Activated T-helper 1 cell treated with anti-CD3 and anti-CD28 coated beads, Interleukin-12 subunit alpha, Interleukin-12 subunit beta, Interleukin-2, Interleukin-4 antibody, amounts not matched to agents 30 ng/mL and 10 ng/mL and 1 ng/mL, durations not matched to agents 14 hours and 24 hours and 36 hours (primary cell): Measurements from ENCODE around the gene RDH8. TPM values are rescaled to one million over a fixed set of nuclear protein-coding genes. Genes with fewer than 3 reads are reported as not detected.

Source experiments
- DNase-seq: peaks from one replicate; pipeline ENCODE4 v3.0.0; 2021; ENCODE audit warnings: low spot score
- H3K27ac Mint-ChIP-seq: one replicate; pipeline ENCODE4 v1.8.0; 2021; ENCODE audit warnings: mild to moderate bottlenecking, mixed read lengths
- H3K27me3 Mint-ChIP-seq: one replicate; pipeline ENCODE4 v1.8.0; 2022; ENCODE audit warnings: mild to moderate bottlenecking, moderate library complexity, mixed read lengths; ENCODE audit not compliant: insufficient read depth
- H3K36me3 Mint-ChIP-seq: one replicate; pipeline ENCODE4 v1.8.0; 2021; ENCODE audit warnings: low read depth, mixed read lengths
- H3K4me1 Mint-ChIP-seq: one replicate; pipeline ENCODE4 v1.8.0; 2021; ENCODE audit warnings: low read depth, mixed read lengths
- H3K4me3 Mint-ChIP-seq: one replicate; pipeline ENCODE4 v1.8.0; 2021; ENCODE audit warnings: mild to moderate bottlenecking, moderate library complexity, mixed read lengths
- H3K9me3 Mint-ChIP-seq: one replicate; pipeline ENCODE4 v1.8.0; 2021; ENCODE audit warnings: mixed read lengths
- intact Hi-C: fragments of 100-400 bp; cut with micrococcal nuclease; formaldehyde crosslinking; loops from one replicate; pipeline ENCODE4 v1.15.1; 2024
- total RNA-seq: library from RNA; stranded (reverse); gene quantifications from 2 replicates; pipeline ENCODE4 v1.2.3, GENCODE V29; 2022

RDH8 gene
- not detected in 2 replicates for total RNA-seq

- Mint-ChIP-seq H3K4me3 (no peak within 1 kb of the TSS), H3K4me1 (peaks cover 12% of the 10 kb centered on the region), H3K9me3 (no peaks in the 10 kb centered on the region), H3K27me3 (peaks cover 36% of the 10 kb centered on the region), H3K36me3 (no peaks in the 10 kb centered on the region), H3K27ac (no peak within 1 kb of the TSS)
- intact Hi-C loops: no loop called here
- DNase-seq: no peak
Observed at GRCh38 chr19:10013316-10013715, at the start of gene RDH8. Gene RDH8 (plus strand): TSS chr19:10013483. CDS start chr19:10013498, 15 bp downstream.

GRCh38 chr19:9966024-9966423 lies 47.3 kb upstream of the RDH8 start:
- Mint-ChIP-seq H3K27me3 (peaks cover 15% of the 10 kb centered on the region), H3K36me3 (no peaks in the 10 kb centered on the region), H3K4me1 (no peaks in the 10 kb centered on the region), H3K4me3 (no peak overlapping the region), H3K27ac (no peak overlapping the region), H3K9me3 (no peaks in the 10 kb centered on the region)
- DNase-seq: no peak
- intact Hi-C loops: no loop called here

GRCh38 chr19:9966448-9966847 lies 46.8 kb upstream of the RDH8 start:
- Mint-ChIP-seq H3K36me3 (no peaks in the 10 kb centered on the region), H3K4me1 (no peaks in the 10 kb centered on the region)

GRCh38 chr19:9967326-9967725 lies 46.0 kb upstream of the RDH8 start:
- intact Hi-C loops: no loop called here
- H3K4me3 Mint-ChIP-seq: no peak overlapping the region
- H3K27ac Mint-ChIP-seq: no peak overlapping the region
- H3K36me3 Mint-ChIP-seq: no peaks in the 10 kb centered on the region
- H3K27me3 Mint-ChIP-seq: peaks cover 15% of the 10 kb centered on the region
- H3K4me1 Mint-ChIP-seq: no peaks in the 10 kb centered on the region
- DNase-seq: no peak
- no peaks in the 10 kb centered on the region for H3K9me3 Mint-ChIP-seq

More at GRCh38 chr19:9966448-9966847, 46.8 kb upstream of the RDH8 start:
- no peak overlapping the region for H3K27ac Mint-ChIP-seq
- DNase-seq: no peak
- H3K9me3 Mint-ChIP-seq: no peaks in the 10 kb centered on the region
- H3K4me3 Mint-ChIP-seq: no peak overlapping the region
- H3K27me3 Mint-ChIP-seq: peaks cover 15% of the 10 kb centered on the region
- intact Hi-C loops: no loop called here

GRCh38 chr19:9968820-9969687 lies 44.2 kb upstream of the RDH8 start:
- intact Hi-C loops: no loop called here
- Mint-ChIP-seq H3K4me3 (no peak overlapping the region), H3K36me3 (no peaks in the 10 kb centered on the region), H3K9me3 (no peaks in the 10 kb centered on the region), H3K4me1 (no peaks in the 10 kb centered on the region), H3K27ac (no peak overlapping the region), H3K27me3 (peaks cover 15% of the 10 kb centered on the region)
- DNase-seq: no peak

- no peaks in the 10 kb centered on the region for H3K4me1 Mint-ChIP-seq
- no peaks in the 10 kb centered on the region for H3K36me3 Mint-ChIP-seq
- H3K4me3 Mint-ChIP-seq: no peak overlapping the region
- H3K9me3 Mint-ChIP-seq: no peaks in the 10 kb centered on the region
- H3K27me3 Mint-ChIP-seq: peaks cover 15% of the 10 kb centered on the region
- no peak for DNase-seq
- no peak overlapping the region for H3K27ac Mint-ChIP-seq
- intact Hi-C loops: no loop called here
Observed at GRCh38 chr19:9969688-9969975, 43.7 kb upstream of the RDH8 start.

DNA sequence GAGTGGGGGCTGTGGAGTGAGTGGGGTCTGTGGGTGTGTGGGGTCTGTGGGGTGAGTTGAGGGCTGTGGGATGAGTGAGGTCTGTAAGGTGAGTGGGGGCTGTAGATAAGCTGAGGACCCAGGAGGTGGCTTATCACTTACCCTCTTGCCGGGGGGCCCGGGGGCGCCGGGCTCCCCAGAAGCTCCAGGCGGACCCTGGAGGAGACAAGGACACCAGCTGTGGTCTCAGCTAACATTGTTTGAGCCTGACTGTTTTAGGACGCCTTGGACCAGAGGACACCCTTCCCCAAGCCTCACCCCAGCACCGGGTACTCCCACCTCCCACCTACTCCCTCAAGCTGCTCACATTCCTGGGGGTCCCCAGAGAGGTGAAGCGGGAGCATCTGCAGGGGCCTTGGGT lies 42.8 kb upstream of the RDH8 start:
- Mint-ChIP-seq H3K4me3 (no peak overlapping the region), H3K9me3 (no peaks in the 10 kb centered on the region), H3K4me1 (no peaks in the 10 kb centered on the region), H3K36me3 (no peaks in the 10 kb centered on the region), H3K27me3 (peaks cover 14% of the 10 kb centered on the region), H3K27ac (no peak overlapping the region)
- no peak for DNase-seq
- intact Hi-C loops: no loop called here

- intact Hi-C loops: no loop called here
- peaks cover 8% of the 10 kb centered on the region for H3K27me3 Mint-ChIP-seq
- DNase-seq: no peak
- no peaks in the 10 kb centered on the region for H3K36me3 Mint-ChIP-seq
- H3K27ac Mint-ChIP-seq: no peak overlapping the region
- H3K9me3 Mint-ChIP-seq: no peaks in the 10 kb centered on the region
- no peaks in the 10 kb centered on the region for H3K4me1 Mint-ChIP-seq
- no peak overlapping the region for H3K4me3 Mint-ChIP-seq
Observed at GRCh38 chr19:9971166-9971897, 42.0 kb upstream of the RDH8 start.

GRCh38 chr19:9972103-9972502 lies 41.2 kb upstream of the RDH8 start:
- intact Hi-C loops: no loop called here
- Mint-ChIP-seq H3K36me3 (no peaks in the 10 kb centered on the region), H3K27ac (no peak overlapping the region), H3K4me3 (no peak overlapping the region), H3K27me3 (peaks cover 4% of the 10 kb centered on the region), H3K9me3 (no peaks in the 10 kb centered on the region), H3K4me1 (no peaks in the 10 kb centered on the region)
- DNase-seq: no peak

GRCh38 chr19:9981406-9982260 lies 31.6 kb upstream of the RDH8 start:
- H3K9me3 Mint-ChIP-seq: no peaks in the 10 kb centered on the region
- no peaks in the 10 kb centered on the region for H3K4me1 Mint-ChIP-seq
- no peaks in the 10 kb centered on the region for H3K36me3 Mint-ChIP-seq
- intact Hi-C loops: no loop called here
- no peak for DNase-seq
- peaks cover 11% of the 10 kb centered on the region for H3K27me3 Mint-ChIP-seq
- no peak overlapping the region for H3K4me3 Mint-ChIP-seq
- no peak overlapping the region for H3K27ac Mint-ChIP-seq

DNA sequence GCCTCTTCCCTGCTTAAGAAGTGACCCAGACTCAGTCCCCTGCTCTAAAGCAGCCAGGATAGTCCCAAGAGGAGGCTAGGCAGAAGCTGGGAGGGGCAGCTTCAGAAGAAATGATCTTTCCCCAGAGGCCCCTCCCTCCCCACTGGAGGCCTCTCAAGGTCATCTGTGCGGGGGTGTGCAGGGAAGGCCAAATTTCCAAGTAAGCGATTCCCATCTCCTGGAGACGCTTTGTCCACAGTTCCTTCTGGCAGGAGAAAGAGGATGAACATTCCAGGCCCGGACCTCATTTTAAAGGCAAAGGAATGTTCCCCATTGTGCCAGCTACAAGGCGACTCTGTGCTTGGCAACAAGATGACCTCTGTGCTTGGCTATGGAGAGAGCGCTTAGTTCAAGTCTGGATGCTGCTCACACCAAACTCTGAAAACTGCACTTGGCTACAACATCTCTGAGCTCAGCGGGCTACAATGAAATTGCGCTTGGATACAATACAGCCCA lies 26.4 kb upstream of the RDH8 start:
- Mint-ChIP-seq H3K4me1 (no peaks in the 10 kb centered on the region), H3K9me3 (no peaks in the 10 kb centered on the region), H3K36me3 (no peaks in the 10 kb centered on the region), H3K27me3 (peaks cover 14% of the 10 kb centered on the region), H3K27ac (no peak overlapping the region), H3K4me3 (no peak overlapping the region)
- DNase-seq: no peak
- intact Hi-C loops: no loop called here

DNA sequence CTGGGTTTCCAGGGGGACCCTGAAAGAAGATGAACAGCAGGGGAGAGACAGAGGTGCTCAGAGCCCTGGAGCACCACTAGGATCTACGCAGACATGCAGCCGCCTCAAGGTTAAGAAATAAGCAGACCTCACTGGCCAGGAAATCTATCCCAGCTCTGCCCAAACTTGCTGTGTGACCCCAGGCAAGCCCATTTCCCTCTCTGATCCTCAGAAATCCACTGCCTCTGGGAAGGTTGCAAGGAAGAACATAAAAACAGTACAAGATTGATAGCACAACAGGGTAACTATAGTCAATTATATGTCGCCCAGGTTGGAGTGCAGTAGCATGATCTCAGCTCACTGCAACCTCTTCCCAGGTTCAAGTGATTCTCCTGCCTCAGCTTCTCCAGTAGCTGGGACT lies 23.8 kb upstream of the RDH8 start:
- DNase-seq: no peak
- intact Hi-C loops: no loop called here
- no peak overlapping the region for H3K4me3 Mint-ChIP-seq
- H3K27ac Mint-ChIP-seq: no peak overlapping the region
- peaks cover 6% of the 10 kb centered on the region for H3K27me3 Mint-ChIP-seq
- H3K4me1 Mint-ChIP-seq: no peaks in the 10 kb centered on the region
- H3K9me3 Mint-ChIP-seq: no peaks in the 10 kb centered on the region
- H3K36me3 Mint-ChIP-seq: no peaks in the 10 kb centered on the region
